H9 (cell line): ENCODE data around the gene CCDC81. TPM values are rescaled to one million over a fixed set of nuclear protein-coding genes. Genes with fewer than 3 reads are reported as not detected.

Experiments
- DNase-seq: peaks from one replicate; pipeline ENCODE4 v3.0.0-alpha.2; 2017
- H2AFZ ChIP-seq: one replicate; pipeline ENCODE4 v1.6.1; 2013; ENCODE audit warnings: mild to moderate bottlenecking, low read length, control low read depth, moderate library complexity
- H2AK5ac ChIP-seq: 2 replicates; pipeline ENCODE4 v1.6.1; 2013; ENCODE audit warnings: low read length, control low read depth, mixed read lengths; ENCODE audit not compliant: insufficient read length
- H2BK120ac ChIP-seq: one replicate; pipeline ENCODE4 v1.6.1; 2013; ENCODE audit warnings: low read depth, mild to moderate bottlenecking, low read length, control low read depth, inconsistent platforms; ENCODE audit not compliant: poor library complexity, severe bottlenecking
- H2BK12ac ChIP-seq: 2 replicates; pipeline ENCODE4 v1.6.1; 2013; ENCODE audit warnings: low read length, control low read depth, mixed read lengths, low read depth; ENCODE audit not compliant: insufficient read length
- H2BK15ac ChIP-seq: 2 replicates; pipeline ENCODE4 v1.6.1; 2013; ENCODE audit warnings: low read depth, low read length, control low read depth
- H2BK20ac ChIP-seq: one replicate; pipeline ENCODE4 v1.6.1; 2013; ENCODE audit warnings: low read depth, mild to moderate bottlenecking, low read length, control low read depth, inconsistent platforms; ENCODE audit not compliant: poor library complexity, severe bottlenecking
- H2BK5ac ChIP-seq: 2 replicates; pipeline ENCODE4 v1.6.1; 2013; ENCODE audit warnings: low read length, control low read depth, mixed read lengths; ENCODE audit not compliant: insufficient read length
- H3K14ac ChIP-seq: 2 replicates; pipeline ENCODE4 v1.6.1; 2013; ENCODE audit warnings: low read length, control low read depth; ENCODE audit not compliant: insufficient read depth
- H3K18ac ChIP-seq: 2 replicates; pipeline ENCODE4 v1.6.1; 2013; ENCODE audit warnings: low read depth, mild to moderate bottlenecking, mixed read lengths, low read length, control low read depth; ENCODE audit not compliant: insufficient read length
- H3K23ac ChIP-seq: 2 replicates; pipeline ENCODE4 v1.6.1; 2013; ENCODE audit warnings: low read length, control low read depth, mixed read lengths, low read depth; ENCODE audit not compliant: insufficient read length
- H3K23me2 ChIP-seq: 2 replicates; pipeline ENCODE4 v1.6.1; 2013; ENCODE audit warnings: low read depth, mild to moderate bottlenecking, mixed read lengths, low read length, control low read depth; ENCODE audit not compliant: insufficient read length, poor library complexity, severe bottlenecking
- H3K27ac ChIP-seq: 2 replicates; pipeline ENCODE4 v1.5.1; 2013; ENCODE audit warnings: low read length, control low read depth, mixed read lengths, low read depth; ENCODE audit not compliant: insufficient read length
- H3K27me3 ChIP-seq: 2 replicates; pipeline ENCODE4 v1.6.1; 2013; ENCODE audit warnings: low read length, control low read depth, inconsistent platforms; ENCODE audit not compliant: insufficient read depth
- H3K4ac ChIP-seq: 2 replicates; pipeline ENCODE4 v1.6.1; 2013; ENCODE audit warnings: low read depth, mild to moderate bottlenecking, control low read depth, inconsistent platforms, low read length, moderate library complexity
- H3K4me1 ChIP-seq: 2 replicates; pipeline ENCODE4 v1.6.1; 2013; ENCODE audit warnings: low read length, control low read depth, inconsistent platforms; ENCODE audit not compliant: insufficient read depth
- H3K4me2 ChIP-seq: 2 replicates; pipeline ENCODE4 v1.6.1; 2013; ENCODE audit warnings: low read length, control low read depth, mixed read lengths; ENCODE audit not compliant: insufficient read length, insufficient read depth
- H3K56ac ChIP-seq: 2 replicates; pipeline ENCODE4 v1.6.1; 2013; ENCODE audit warnings: low read depth, mild to moderate bottlenecking, mixed read lengths, low read length, control low read depth; ENCODE audit not compliant: insufficient read length
- H3K79me1 ChIP-seq: 2 replicates; pipeline ENCODE4 v1.6.1; 2013; ENCODE audit warnings: low read depth, mild to moderate bottlenecking, moderate library complexity, low read length, control low read depth, inconsistent platforms; ENCODE audit not compliant: insufficient read depth, poor library complexity, severe bottlenecking
- H3K79me2 ChIP-seq: 2 replicates; pipeline ENCODE4 v1.6.1; 2013; ENCODE audit warnings: low read length, control low read depth, inconsistent platforms; ENCODE audit not compliant: insufficient read depth
- H3K9ac ChIP-seq: 2 replicates; pipeline ENCODE4 v1.6.1; 2013; ENCODE audit warnings: low read length, control low read depth, mixed read lengths; ENCODE audit not compliant: insufficient read length; ENCODE audit errors: extremely low read depth
- H3K9me3 ChIP-seq: one replicate; pipeline ENCODE4 v1.6.1; 2013; ENCODE audit warnings: low read depth, low read length, inconsistent platforms; ENCODE audit not compliant: control insufficient read depth
- H3T11ph ChIP-seq: one replicate; pipeline ENCODE4 v1.6.1; 2013; ENCODE audit warnings: mild to moderate bottlenecking, low read length, control low read depth, inconsistent platforms
- H4K20me1 ChIP-seq: one replicate; pipeline ENCODE4 v1.6.1; 2013; ENCODE audit not compliant: control insufficient read depth, insufficient read length, insufficient read depth
- H4K5ac ChIP-seq: 2 replicates; pipeline ENCODE4 v1.6.1; 2013; ENCODE audit warnings: low read depth, mild to moderate bottlenecking, mixed read lengths, low read length, control low read depth; ENCODE audit not compliant: insufficient read length
- H4K8ac ChIP-seq: replicated peaks from 2 replicates; pipeline ENCODE4 v1.6.1; 2013; ENCODE audit warnings: low read length, control low read depth, mixed read lengths, low read depth; ENCODE audit not compliant: insufficient read length
- H4K91ac ChIP-seq: 2 replicates; pipeline ENCODE4 v1.6.1; 2013; ENCODE audit warnings: low read depth, mild to moderate bottlenecking, moderate library complexity, mixed read lengths, low read length, control low read depth; ENCODE audit not compliant: insufficient read length
- H3K27ac Mint-ChIP-seq, 3 experiments: 2 replicates in 2 of 3; 3 replicates in 1 of 3; pipeline ENCODE4 v1.8.0; 2020 to 2021; ENCODE audit warnings: mixed read lengths in 3 of 3, mild to moderate bottlenecking in 1 of 3, moderate library complexity in 1 of 3
- H3K27me3 Mint-ChIP-seq: 2 replicates; pipeline ENCODE4 v1.8.0; 2021; ENCODE audit warnings: low read depth, mild to moderate bottlenecking, moderate library complexity, mixed read lengths
- H3K36me3 Mint-ChIP-seq, 3 experiments: 2 replicates in 2 of 3; 3 replicates in 1 of 3; pipeline ENCODE4 v1.8.0; 2020 to 2021; ENCODE audit warnings: low read depth in 3 of 3, mixed read lengths in 3 of 3; ENCODE audit not compliant: insufficient read depth in 1 of 3
- H3K4me1 Mint-ChIP-seq, 2 experiments: 2 replicates each; pipeline ENCODE4 v1.8.0; 2020; ENCODE audit warnings: mixed read lengths in 2 of 2
- H3K4me3 Mint-ChIP-seq, 2 experiments: 2 replicates in 1 of 2; 3 replicates in 1 of 2; pipeline ENCODE4 v1.8.0; 2020 to 2021; ENCODE audit warnings: mild to moderate bottlenecking in 2 of 2, mixed read lengths in 2 of 2, moderate library complexity in 1 of 2
- H3K9me3 Mint-ChIP-seq, 2 experiments: 2 replicates in 1 of 2; 3 replicates in 1 of 2; pipeline ENCODE4 v1.8.0; 2020; ENCODE audit warnings: mild to moderate bottlenecking in 2 of 2, mixed read lengths in 2 of 2, moderate library complexity in 1 of 2
- WGBS: extraction: QIAGEN DNeasy Blood & Tissue Kit; methylation state at CpG from one replicate; pipeline ENCODE4 v1.1.7; 2013; ENCODE audit warnings: missing lambda C conversion rate, low lambda C conversion rate, mixed read lengths; ENCODE audit not compliant: insufficient read length; ENCODE audit errors: extremely low coverage; 5-methylcytosine and 5-hydroxymethylcytosine counted together
- total RNA-seq: library from RNA; stranded (reverse); gene quantifications from 2 replicates; pipeline ENCODE4 v1.2.1, GENCODE V29; 2021
- TF ChIP-seq, protein P1 (sequence below): fragments of 200-600 bp; sonication (generic); conservative IDR thresholded peaks from 3 replicates; pipeline ENCODE4 v1.8.0; 2021; ENCODE audit warnings: antibody characterized with exemption, mild to moderate bottlenecking

Gene CCDC81
- total RNA-seq, 1 experiment from 2014 or later: 0.52 TPM

DNA sequence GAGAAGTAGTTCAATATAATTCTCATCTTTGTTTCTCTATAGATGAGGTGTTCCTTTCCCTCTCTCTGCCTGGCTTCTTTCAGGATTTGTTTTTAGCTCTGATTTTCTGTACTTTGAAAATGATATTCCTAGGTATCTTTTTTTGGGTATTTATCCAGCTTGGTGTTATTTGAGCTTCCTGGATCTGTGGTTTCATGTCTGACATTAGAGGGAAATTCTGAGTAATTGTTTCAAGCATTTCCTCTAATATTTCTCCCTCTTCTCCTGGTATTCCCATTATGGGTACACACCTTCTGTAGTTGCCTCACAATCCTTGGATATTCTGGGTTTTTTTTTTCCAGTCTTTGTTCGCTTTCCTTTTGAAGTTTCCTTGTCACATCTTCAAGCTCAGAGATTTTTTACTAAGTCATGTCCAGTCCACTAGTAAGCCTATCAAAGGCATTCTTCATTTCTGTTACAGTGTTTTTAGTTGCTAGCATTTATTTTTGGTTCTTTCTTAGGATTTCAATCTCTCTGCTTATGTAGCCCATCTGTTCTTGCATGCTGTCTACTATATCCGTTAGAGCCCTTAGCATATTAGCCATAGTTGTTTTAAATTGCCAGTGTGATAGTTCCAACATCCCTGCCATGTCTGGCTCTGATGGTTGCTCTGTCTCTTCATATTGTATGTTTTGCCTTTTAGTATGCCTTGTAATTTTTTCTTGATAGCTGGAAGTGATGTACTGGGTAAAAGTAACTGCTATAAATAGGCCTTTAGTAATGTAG lies 5.8 kb downstream of the CCDC81 start:
- WGBS: no CpG with 5 or more reads among the region's 2 CpGs
- H3K4me2 ChIP-seq: no peak overlapping the region
- no peak overlapping the region for H3K56ac ChIP-seq
- H2BK5ac ChIP-seq: no peak overlapping the region
- H3K9me3 ChIP-seq: no peaks in the 10 kb centered on the region
- Mint-ChIP-seq H3K27ac (no peak overlapping the region), H3K36me3 (no peaks in the 10 kb centered on the region), H3K9me3 (peaks cover 0 to 2% of the 10 kb centered on the region in 2 experiments; a peak in 1 of 5 replicates), H3K4me1 (peaks cover 0 to 8% of the 10 kb centered on the region in 2 experiments; a peak in 2 of 4 replicates), H3K4me3 (no peak overlapping the region), H3K27me3 (no peaks in the 10 kb centered on the region)
- no peak overlapping the region for H4K5ac ChIP-seq
- no peak overlapping the region for H2AK5ac ChIP-seq
- no peak for DNase-seq
- no peak overlapping the region for H4K8ac ChIP-seq
- H3K18ac ChIP-seq: no peak overlapping the region
- H3T11ph ChIP-seq: no peak overlapping the region
- H3K27ac ChIP-seq: no peak overlapping the region
- H3K79me2 ChIP-seq: no peaks in the 10 kb centered on the region
- H3K9ac ChIP-seq: no peak overlapping the region
- H2AFZ ChIP-seq: no peak overlapping the region
- no peak overlapping the region for H4K91ac ChIP-seq
- no peaks in the 10 kb centered on the region for H3K79me1 ChIP-seq
- no peak overlapping the region for H2BK20ac ChIP-seq
- no peaks in the 10 kb centered on the region for H3K4me1 ChIP-seq
- no peak overlapping the region for H3K4ac ChIP-seq
- no peak overlapping the region for H2BK15ac ChIP-seq
- no peaks in the 10 kb centered on the region for H3K27me3 ChIP-seq
- no peaks in the 10 kb centered on the region for H4K20me1 ChIP-seq
- TF ChIP-seq, protein P1, sequence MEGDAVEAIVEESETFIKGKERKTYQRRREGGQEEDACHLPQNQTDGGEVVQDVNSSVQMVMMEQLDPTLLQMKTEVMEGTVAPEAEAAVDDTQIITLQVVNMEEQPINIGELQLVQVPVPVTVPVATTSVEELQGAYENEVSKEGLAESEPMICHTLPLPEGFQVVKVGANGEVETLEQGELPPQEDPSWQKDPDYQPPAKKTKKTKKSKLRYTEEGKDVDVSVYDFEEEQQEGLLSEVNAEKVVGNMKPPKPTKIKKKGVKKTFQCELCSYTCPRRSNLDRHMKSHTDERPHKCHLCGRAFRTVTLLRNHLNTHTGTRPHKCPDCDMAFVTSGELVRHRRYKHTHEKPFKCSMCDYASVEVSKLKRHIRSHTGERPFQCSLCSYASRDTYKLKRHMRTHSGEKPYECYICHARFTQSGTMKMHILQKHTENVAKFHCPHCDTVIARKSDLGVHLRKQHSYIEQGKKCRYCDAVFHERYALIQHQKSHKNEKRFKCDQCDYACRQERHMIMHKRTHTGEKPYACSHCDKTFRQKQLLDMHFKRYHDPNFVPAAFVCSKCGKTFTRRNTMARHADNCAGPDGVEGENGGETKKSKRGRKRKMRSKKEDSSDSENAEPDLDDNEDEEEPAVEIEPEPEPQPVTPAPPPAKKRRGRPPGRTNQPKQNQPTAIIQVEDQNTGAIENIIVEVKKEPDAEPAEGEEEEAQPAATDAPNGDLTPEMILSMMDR: no peak
- no peak overlapping the region for H3K23ac ChIP-seq
- no peak overlapping the region for H2BK120ac ChIP-seq
- no peak overlapping the region for H3K14ac ChIP-seq
- H3K23me2 ChIP-seq: no peaks in the 10 kb centered on the region
- no peak overlapping the region for H2BK12ac ChIP-seq
